Astrocyte (in vitro differentiated cells and primary cell): ENCODE data around the gene SNCAIP.

Source experiments
- EZH2 ChIP-seq: IDR thresholded peaks from 2 replicates; pipeline ENCODE4 v1.6.1; 2012; ENCODE audit warnings: mild to moderate bottlenecking, low read length, inconsistent platforms; ENCODE audit not compliant: insufficient read depth
- TF ChIP-seq, protein P1 (sequence below): IDR thresholded peaks from 2 replicates; pipeline ENCODE4 v1.5.1; 2011; ENCODE audit warnings: low read depth, mild to moderate bottlenecking, inconsistent platforms, low read length, moderate library complexity; ENCODE audit not compliant: insufficient read depth

DNA sequence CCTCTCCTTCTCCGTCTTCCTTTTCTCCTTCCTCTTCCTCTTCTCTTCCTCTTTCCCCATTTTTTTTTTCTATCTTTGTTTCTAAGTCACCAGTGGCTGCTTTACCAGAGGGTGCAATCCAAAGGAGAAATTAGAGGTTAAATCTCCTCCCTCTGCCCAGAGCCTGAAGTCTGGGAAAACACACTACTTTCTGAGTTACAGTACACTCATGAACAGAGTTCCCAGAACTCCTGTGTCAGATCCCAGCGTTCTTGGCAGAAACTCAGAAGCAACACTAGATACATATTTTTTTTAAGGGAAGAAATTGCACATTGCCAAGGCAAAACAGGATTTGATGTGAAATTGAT is 189.0 kb downstream of the SNCAIP start:
- no peak for TF ChIP-seq EZH2
- TF ChIP-seq, protein P1, sequence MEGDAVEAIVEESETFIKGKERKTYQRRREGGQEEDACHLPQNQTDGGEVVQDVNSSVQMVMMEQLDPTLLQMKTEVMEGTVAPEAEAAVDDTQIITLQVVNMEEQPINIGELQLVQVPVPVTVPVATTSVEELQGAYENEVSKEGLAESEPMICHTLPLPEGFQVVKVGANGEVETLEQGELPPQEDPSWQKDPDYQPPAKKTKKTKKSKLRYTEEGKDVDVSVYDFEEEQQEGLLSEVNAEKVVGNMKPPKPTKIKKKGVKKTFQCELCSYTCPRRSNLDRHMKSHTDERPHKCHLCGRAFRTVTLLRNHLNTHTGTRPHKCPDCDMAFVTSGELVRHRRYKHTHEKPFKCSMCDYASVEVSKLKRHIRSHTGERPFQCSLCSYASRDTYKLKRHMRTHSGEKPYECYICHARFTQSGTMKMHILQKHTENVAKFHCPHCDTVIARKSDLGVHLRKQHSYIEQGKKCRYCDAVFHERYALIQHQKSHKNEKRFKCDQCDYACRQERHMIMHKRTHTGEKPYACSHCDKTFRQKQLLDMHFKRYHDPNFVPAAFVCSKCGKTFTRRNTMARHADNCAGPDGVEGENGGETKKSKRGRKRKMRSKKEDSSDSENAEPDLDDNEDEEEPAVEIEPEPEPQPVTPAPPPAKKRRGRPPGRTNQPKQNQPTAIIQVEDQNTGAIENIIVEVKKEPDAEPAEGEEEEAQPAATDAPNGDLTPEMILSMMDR, result no peak
